IMR-90 (cell line): Measurements from ENCODE around the gene TEX52. TPM values are rescaled to one million over a fixed set of nuclear protein-coding genes. Genes with fewer than 3 reads are reported as not detected.

Experiments used
- ATAC-seq: fragments of 200-7000 bp; cut with Tn5 transposase; 2 replicates; pipeline ENCODE4 v1.9.1; 2020; ENCODE audit warnings: low read depth, mild to moderate bottlenecking, moderate library complexity
- BruUV-seq: library from RNA; stranded (reverse); fragments of 400-500 nt; replicated peaks from 2 replicates; lab custom pipeline; 2021; lab: Mats Ljungman, UMichigan
- CTCF ChIA-PET: fragments of 300-600 bp; formaldehyde crosslinking; extraction: SDS; loops from one replicate; lab custom pipeline; 2021; ENCODE audit warnings: antibody characterized with exemption; lab: Yijun Ruan, JAX
- POLR2A ChIA-PET: fragments of 300-600 bp; sonication (Branson Sonifier 250); formaldehyde crosslinking; loops from one replicate; lab custom pipeline; 2022; ENCODE audit warnings: antibody characterized with exemption; ENCODE audit not compliant: unreplicated experiment; lab: Charles Lee
- DNase-seq: peaks from one replicate; pipeline ENCODE4 v3.0.0; 2013
- H2AFZ ChIP-seq: replicated peaks from 2 replicates; pipeline ENCODE3; 2013; ENCODE audit warnings: low read length, mild to moderate bottlenecking; ENCODE audit not compliant: poor library complexity
- H2AK5ac ChIP-seq: 2 replicates; pipeline ENCODE4 v1.6.1; 2013; ENCODE audit warnings: low read depth, low read length, inconsistent platforms
- H2AK9ac ChIP-seq: replicated peaks from 2 replicates; pipeline ENCODE3; 2013; ENCODE audit warnings: mild to moderate bottlenecking, low read depth, low read length, moderate library complexity; ENCODE audit not compliant: poor library complexity
- H2BK120ac ChIP-seq: 2 replicates; pipeline ENCODE4 v1.6.1; 2013; ENCODE audit warnings: low read depth, low read length, inconsistent platforms
- H2BK15ac ChIP-seq: 3 replicates; pipeline ENCODE4 v1.6.1; 2013; ENCODE audit warnings: low read depth, low read length, inconsistent platforms
- H2BK20ac ChIP-seq: 2 replicates; pipeline ENCODE4 v1.6.1; 2013; ENCODE audit warnings: low read depth, mild to moderate bottlenecking, inconsistent platforms, low read length, moderate library complexity
- H2BK5ac ChIP-seq: 2 replicates; pipeline ENCODE4 v1.6.1; 2013; ENCODE audit warnings: mild to moderate bottlenecking, low read depth, low read length, inconsistent platforms; ENCODE audit not compliant: poor library complexity, severe bottlenecking
- H3K14ac ChIP-seq: replicated peaks from 2 replicates; pipeline ENCODE4 v1.6.1; 2013; ENCODE audit warnings: low read depth, low read length, inconsistent platforms
- H3K18ac ChIP-seq: 2 replicates; pipeline ENCODE4 v1.6.1; 2013; ENCODE audit warnings: low read depth, low read length, control low read depth
- H3K23ac ChIP-seq: 2 replicates; pipeline ENCODE4 v1.6.1; 2013; ENCODE audit warnings: low read depth, low read length, inconsistent platforms
- H3K27ac ChIP-seq: 2 replicates; pipeline ENCODE4 v1.5.1; 2013; ENCODE audit warnings: mild to moderate bottlenecking, control low read depth, low read length; ENCODE audit not compliant: insufficient read depth
- H3K27me3 ChIP-seq: 2 replicates; pipeline ENCODE4 v1.6.1; 2013; ENCODE audit warnings: low read length; ENCODE audit not compliant: control insufficient read depth, insufficient read depth
- H3K36me3 ChIP-seq: 2 replicates; pipeline ENCODE4 v1.6.1; 2013; ENCODE audit warnings: low read length, mixed read lengths; ENCODE audit not compliant: control insufficient read depth, insufficient read depth
- H3K4ac ChIP-seq: 2 replicates; pipeline ENCODE4 v1.6.1; 2013; ENCODE audit warnings: low read depth, low read length, inconsistent platforms
- H3K4me1 ChIP-seq: 2 replicates; pipeline ENCODE4 v1.6.1; 2013; ENCODE audit warnings: low read length, mixed read lengths; ENCODE audit not compliant: control insufficient read depth, insufficient read depth
- H3K4me2 ChIP-seq: 2 replicates; pipeline ENCODE4 v1.6.1; 2013; ENCODE audit warnings: low read depth, mild to moderate bottlenecking, control low read depth, low read length, moderate library complexity
- H3K4me3 ChIP-seq: 2 replicates; pipeline ENCODE4 v1.5.1; 2013; ENCODE audit warnings: low read depth, mild to moderate bottlenecking, control low read depth, low read length, moderate library complexity; ENCODE audit not compliant: insufficient read depth
- H3K56ac ChIP-seq: 2 replicates; pipeline ENCODE4 v1.6.1; 2013; ENCODE audit warnings: low read length, inconsistent platforms; ENCODE audit not compliant: insufficient read depth; ENCODE audit errors: extremely low read depth
- H3K79me1 ChIP-seq, 2 experiments: 2 replicates each; pipeline ENCODE4 v1.6.1; 2013; ENCODE audit warnings: low read length in 2 of 2, inconsistent platforms in 1 of 2, low read depth in 1 of 2
- H3K9ac ChIP-seq: 2 replicates; pipeline ENCODE4 v1.6.1; 2013; ENCODE audit warnings: low read depth, low read length, control low read depth
- H3K9me1 ChIP-seq: 2 replicates; pipeline ENCODE4 v1.6.1; 2013; ENCODE audit warnings: low read length, inconsistent platforms; ENCODE audit not compliant: insufficient read depth
- H3K9me3 ChIP-seq: 2 replicates; pipeline ENCODE4 v1.6.1; 2013; ENCODE audit warnings: low read length; ENCODE audit not compliant: control insufficient read depth, insufficient read depth
- H4K20me1 ChIP-seq: 2 replicates; pipeline ENCODE4 v1.6.1; 2013; ENCODE audit warnings: low read length, inconsistent platforms; ENCODE audit not compliant: insufficient read depth
- H4K5ac ChIP-seq: 2 replicates; pipeline ENCODE4 v1.6.1; 2013; ENCODE audit warnings: mild to moderate bottlenecking, low read depth, low read length, control low read depth
- H4K8ac ChIP-seq, 2 experiments: 2 replicates each; pipeline ENCODE4 v1.6.1; 2013; ENCODE audit warnings: low read depth in 2 of 2, low read length in 2 of 2, control low read depth in 1 of 2, inconsistent platforms in 1 of 2
- H4K91ac ChIP-seq: 2 replicates; pipeline ENCODE4 v1.6.1; 2013; ENCODE audit warnings: low read depth, low read length, inconsistent platforms; ENCODE audit not compliant: insufficient read depth
- CHD1 ChIP-seq: IDR thresholded peaks from 2 replicates; pipeline ENCODE4 v1.6.1; 2012; ENCODE audit warnings: low read depth, low read length, improper control_type of control experiment
- MAZ ChIP-seq: IDR thresholded peaks from 2 replicates; pipeline ENCODE4 v1.6.1; 2012; ENCODE audit warnings: low read depth, mild to moderate bottlenecking, low read length, improper control_type of control experiment, moderate library complexity, borderline replicate concordance
- RAD21 ChIP-seq: IDR thresholded peaks from 2 replicates; pipeline ENCODE4 v1.6.1; 2012; ENCODE audit warnings: low read length, improper control_type of control experiment
- WGBS, 2 experiments: methylation state at CpG; one replicate each; pipeline versions ENCODE4 v1.1.5 to v1.1.7; 2013; ENCODE audit warnings: missing lambda C conversion rate in 2 of 2; ENCODE audit not compliant: insufficient read length in 1 of 2; ENCODE audit errors: extremely low coverage in 2 of 2; 5-methylcytosine and 5-hydroxymethylcytosine counted together
- dilution Hi-C: fragments of 300-500 bp; cut with HindIII; formaldehyde crosslinking; loops from one replicate; pipeline ENCODE4 v1.14.3; 2018; ENCODE audit warnings: low sequenced_read_pairs; ENCODE audit not compliant: unreplicated experiment
- in situ Hi-C: fragments of 300-500 bp; cut with MboI; formaldehyde crosslinking; loops from 3 replicates; pipeline ENCODE4 v1.14.3; 2019; ENCODE audit warnings: low sequenced_read_pairs, inconsistent platforms, mixed read lengths
- intact Hi-C: fragments of 100-400 bp; cut with micrococcal nuclease; formaldehyde crosslinking; loops from 2 replicates; pipeline ENCODE4 v1.10.0; 2022
- polyA plus RNA-seq, 3 experiments: library from polyadenylated mRNA; depleted of rRNA; stranded (reverse); fragments of >200 nt; gene quantifications; 2 replicates each; pipeline ENCODE4 v1.2.3, GENCODE V29; 2012; ENCODE audit warnings: low replicate concordance in 1 of 3
- total RNA-seq: library from RNA; depleted of rRNA; stranded (reverse); fragments of >200 nt; gene quantifications from 2 replicates; pipeline ENCODE4 v1.2.3, GENCODE V29; 2012
- TF ChIP-seq, protein P1 (sequence below): conservative IDR thresholded peaks from 2 replicates; pipeline ENCODE4 v1.5.1; 2012; ENCODE audit warnings: mild to moderate bottlenecking, low read depth, low read length, improper control_type of control experiment

TEX52 gene
- total and polyA plus RNA-seq, 2 of the 4 experiments (the other 2 are of a cell fraction), result not detected

DNA sequence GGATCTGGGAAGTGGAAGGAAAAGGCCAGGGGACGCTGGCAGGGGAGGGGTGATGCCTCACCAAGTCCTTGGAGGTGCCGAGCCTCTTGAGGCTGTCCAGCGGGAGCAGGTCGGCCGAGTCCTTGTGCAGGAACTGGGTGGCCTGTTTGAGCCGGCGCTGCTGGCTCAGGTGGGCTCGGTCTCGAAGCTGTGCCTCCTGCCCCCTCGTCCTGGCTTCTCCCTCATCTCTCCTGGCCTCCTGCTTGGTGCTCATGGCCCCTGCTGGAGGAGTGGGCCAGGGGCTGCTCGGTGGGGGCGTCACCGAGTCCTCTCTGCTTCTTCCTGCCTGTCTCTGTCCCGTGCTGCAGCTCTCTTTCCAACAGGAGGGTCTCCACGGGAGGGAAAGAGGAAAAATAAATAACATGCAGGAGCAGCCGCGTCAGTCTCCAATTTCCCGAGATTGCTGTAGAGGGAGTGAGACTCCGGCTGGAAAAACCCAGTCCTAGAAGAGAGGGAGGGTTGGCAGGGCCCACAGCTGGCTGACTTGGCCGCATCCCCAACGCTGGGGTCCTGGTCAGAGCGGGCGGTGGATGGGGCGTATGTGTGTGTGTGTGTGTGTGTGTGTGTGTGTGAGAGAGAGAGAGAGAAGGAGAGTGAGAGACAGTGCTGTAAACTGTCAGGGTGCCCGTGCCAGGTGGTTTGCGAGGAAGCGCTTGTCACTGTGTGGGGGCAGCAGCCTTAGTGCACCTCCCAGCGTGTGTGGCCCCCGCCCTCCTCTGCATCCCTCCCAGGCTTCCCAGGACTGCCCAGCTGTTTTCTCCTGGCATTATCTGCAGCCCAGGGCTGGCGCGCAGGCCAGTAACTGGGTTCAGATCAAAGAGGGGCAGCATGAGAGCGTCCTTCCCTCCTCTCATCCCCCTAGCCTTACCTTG is 22.0 kb downstream of the TEX52 start, which contains the start of gene NRIP2:
TSS of gene NRIP2 (minus strand) at position 455 of the 911 bp plus-strand sequence. CDS start at position 403, 52 bp downstream.
- ATAC-seq (peak; percentile 88), DNase-seq (peak; percentile 73)
- dilution Hi-C loops (no loop called here), in situ Hi-C loops (no loop called here), intact Hi-C loops (no loop called here)
- Histone ChIP-seq H3K27me3 (no peaks in the 10 kb centered on the region), H3K27ac (no peak within 1 kb of the TSS), H3K56ac (no peak within 1 kb of the TSS), H3K4ac (0 out of 2 replicates have a peak within 1 kb of the TSS, but pooled peaks have one; percentile 35), H2BK15ac (no peak within 1 kb of the TSS), H3K79me1 (no peaks in the 10 kb centered on the region), H2AK5ac (no peak within 1 kb of the TSS), H3K23ac (no peak within 1 kb of the TSS), H3K18ac (no peak within 1 kb of the TSS; the same call in 1 of the 2 replicates), H2BK5ac (no peak within 1 kb of the TSS), H3K9me3 (no peaks in the 10 kb centered on the region), H3K9ac (no peak within 1 kb of the TSS), H2BK20ac (no peak within 1 kb of the TSS), H2AFZ (peak within 1 kb of the TSS; percentile 85), H3K4me1 (peaks cover 7% of the 10 kb centered on the region), H2AK9ac (peak within 1 kb of the TSS; percentile 58), H4K8ac (no peak within 1 kb of the TSS), H3K9me1 (0 out of 2 replicates have a peak, but pooled peaks cover 2% of the 10 kb centered on the region), H3K4me2 (peak within 1 kb of the TSS; percentile 22; the same call in 1 of the 2 replicates), H4K5ac (no peak within 1 kb of the TSS), H2BK120ac (no peak within 1 kb of the TSS; the same call in 1 of the 2 replicates), H4K91ac (no peak within 1 kb of the TSS), H3K36me3 (peaks cover 4% of the 10 kb centered on the region), H3K4me3 (no peak within 1 kb of the TSS), H4K20me1 (no peaks in the 10 kb centered on the region), H3K14ac (no peak within 1 kb of the TSS)
- BruUV-seq, result no TSS peak
- peak; percentile 30 for TF ChIP-seq RAD21
- TF ChIP-seq, protein P1, sequence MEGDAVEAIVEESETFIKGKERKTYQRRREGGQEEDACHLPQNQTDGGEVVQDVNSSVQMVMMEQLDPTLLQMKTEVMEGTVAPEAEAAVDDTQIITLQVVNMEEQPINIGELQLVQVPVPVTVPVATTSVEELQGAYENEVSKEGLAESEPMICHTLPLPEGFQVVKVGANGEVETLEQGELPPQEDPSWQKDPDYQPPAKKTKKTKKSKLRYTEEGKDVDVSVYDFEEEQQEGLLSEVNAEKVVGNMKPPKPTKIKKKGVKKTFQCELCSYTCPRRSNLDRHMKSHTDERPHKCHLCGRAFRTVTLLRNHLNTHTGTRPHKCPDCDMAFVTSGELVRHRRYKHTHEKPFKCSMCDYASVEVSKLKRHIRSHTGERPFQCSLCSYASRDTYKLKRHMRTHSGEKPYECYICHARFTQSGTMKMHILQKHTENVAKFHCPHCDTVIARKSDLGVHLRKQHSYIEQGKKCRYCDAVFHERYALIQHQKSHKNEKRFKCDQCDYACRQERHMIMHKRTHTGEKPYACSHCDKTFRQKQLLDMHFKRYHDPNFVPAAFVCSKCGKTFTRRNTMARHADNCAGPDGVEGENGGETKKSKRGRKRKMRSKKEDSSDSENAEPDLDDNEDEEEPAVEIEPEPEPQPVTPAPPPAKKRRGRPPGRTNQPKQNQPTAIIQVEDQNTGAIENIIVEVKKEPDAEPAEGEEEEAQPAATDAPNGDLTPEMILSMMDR, result 0 out of 2 replicates have a peak, but pooled peaks have one; percentile 33
- TF ChIP-seq CHD1, result no peak
- no peak for TF ChIP-seq MAZ
- 15% methylated on average over 10 of the region's 32 CpGs; no CpG with 5 or more reads in 1 of the 2 experiments for WGBS, 2 experiments
- CTCF ChIA-PET, result interaction anchor here (0.7 kb wide), 1 partner anchor 19 kb away, joined by 3 read pairs; no protein-coding TSS in a partner anchor
- POLR2A ChIA-PET, result no interaction called here
